ENCODE results near the gene SGSM1.

The SGSM1 gene

GRCh38 chr22:24845041-24845898 lies 39.3 kb downstream of the SGSM1 start:
- Histone ChIP-seq H3K27me3 (ENCODE audit: control insufficient read depth in 1 of 2, insufficient read depth in 2 of 2, low read length in 2 of 2) (no peaks in the 10 kb centered on the region), H3K4me3 (ENCODE audit: low read length in 2 of 2) (no peak overlapping the region), H3K27ac (ENCODE audit: low read length) (no peak overlapping the region), H3K9me3 (ENCODE audit: control insufficient read depth in 2 of 2, low read length in 2 of 2) (no peaks in the 10 kb centered on the region), H3K36me3 (ENCODE audit: control insufficient read depth in 2 of 2, insufficient read depth in 2 of 2, low read length in 2 of 2) (peaks cover 5% of the 10 kb centered on the region in 2 donors), H3K9ac (ENCODE audit: low read length in 2 of 2) (no peak overlapping the region), H3K4me1 (ENCODE audit: control insufficient read depth, insufficient read depth, low read length) (no peaks in the 10 kb centered on the region)

GRCh38 chr22:24847490-24847889 lies 41.5 kb downstream of the SGSM1 start:
- peaks cover 5% of the 10 kb centered on the region in 2 donors for H3K36me3 ChIP-seq (ENCODE audit: control insufficient read depth in 2 of 2, insufficient read depth in 2 of 2, low read length in 2 of 2)
- H3K27ac ChIP-seq (ENCODE audit: low read length) = no peak overlapping the region
- H3K27me3 ChIP-seq (ENCODE audit: control insufficient read depth in 1 of 2, insufficient read depth in 2 of 2, low read length in 2 of 2) = no peaks in the 10 kb centered on the region
- H3K9me3 ChIP-seq (ENCODE audit: control insufficient read depth in 2 of 2, low read length in 2 of 2) = no peaks in the 10 kb centered on the region
- H3K9ac ChIP-seq (ENCODE audit: low read length in 2 of 2) = no peak overlapping the region
- no peak overlapping the region for H3K4me3 ChIP-seq (ENCODE audit: low read length in 2 of 2)
- no peaks in the 10 kb centered on the region for H3K4me1 ChIP-seq (ENCODE audit: control insufficient read depth, insufficient read depth, low read length)

- Histone ChIP-seq H3K9ac (ENCODE audit: low read length in 2 of 2) (no peak overlapping the region), H3K4me1 (ENCODE audit: control insufficient read depth, insufficient read depth, low read length) (no peaks in the 10 kb centered on the region), H3K27ac (ENCODE audit: low read length) (no peak overlapping the region), H3K36me3 (ENCODE audit: control insufficient read depth in 2 of 2, insufficient read depth in 2 of 2, low read length in 2 of 2) (peaks cover 5% of the 10 kb centered on the region in 2 donors), H3K9me3 (ENCODE audit: control insufficient read depth in 2 of 2, low read length in 2 of 2) (no peaks in the 10 kb centered on the region), H3K27me3 (ENCODE audit: control insufficient read depth in 1 of 2, insufficient read depth in 2 of 2, low read length in 2 of 2) (no peaks in the 10 kb centered on the region), H3K4me3 (ENCODE audit: low read length in 2 of 2) (no peak overlapping the region)
These were observed 42.7 kb downstream of the SGSM1 start for GRCh38 chr22:24848559-24849168.

DNA sequence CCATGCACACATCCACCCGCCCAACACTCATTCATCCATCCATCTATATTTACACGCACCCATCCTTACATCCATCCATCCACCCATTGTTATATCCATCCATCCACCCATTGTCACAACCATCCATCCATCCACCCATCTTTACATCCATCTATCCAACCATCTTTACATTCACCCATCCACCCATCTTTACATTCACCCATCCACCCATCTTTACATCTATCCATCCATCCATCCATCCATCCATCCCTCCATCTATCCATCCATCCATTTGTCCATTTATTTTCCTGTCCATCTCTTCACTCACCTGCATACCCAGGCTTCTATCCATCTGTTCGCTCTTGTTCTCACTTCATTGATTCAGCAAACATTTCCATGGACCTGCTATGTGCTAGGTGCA lies 49.8 kb downstream of the SGSM1 start:
- Histone ChIP-seq H3K36me3 (ENCODE audit: control insufficient read depth in 2 of 2, insufficient read depth in 2 of 2, low read length in 2 of 2) (peaks cover 18 to 19% of the 10 kb centered on the region in 2 donors), H3K9me3 (ENCODE audit: control insufficient read depth in 2 of 2, low read length in 2 of 2) (no peaks in the 10 kb centered on the region), H3K4me1 (ENCODE audit: control insufficient read depth, insufficient read depth, low read length) (no peaks in the 10 kb centered on the region), H3K27ac (ENCODE audit: low read length) (no peak overlapping the region), H3K27me3 (ENCODE audit: control insufficient read depth in 1 of 2, insufficient read depth in 2 of 2, low read length in 2 of 2) (no peaks in the 10 kb centered on the region), H3K9ac (ENCODE audit: low read length in 2 of 2) (no peak overlapping the region), H3K4me3 (ENCODE audit: low read length in 2 of 2) (no peak overlapping the region)

GRCh38 chr22:24857576-24857975 lies 51.6 kb downstream of the SGSM1 start:
- Histone ChIP-seq H3K27me3 (ENCODE audit: control insufficient read depth in 1 of 2, insufficient read depth in 2 of 2, low read length in 2 of 2) (no peaks in the 10 kb centered on the region), H3K4me1 (ENCODE audit: control insufficient read depth, insufficient read depth, low read length) (no peaks in the 10 kb centered on the region), H3K9ac (ENCODE audit: low read length in 2 of 2) (no peak overlapping the region), H3K9me3 (ENCODE audit: control insufficient read depth in 2 of 2, low read length in 2 of 2) (no peaks in the 10 kb centered on the region), H3K4me3 (ENCODE audit: low read length in 2 of 2) (no peak overlapping the region), H3K27ac (ENCODE audit: low read length) (no peak overlapping the region), H3K36me3 (ENCODE audit: control insufficient read depth in 2 of 2, insufficient read depth in 2 of 2, low read length in 2 of 2) (peaks cover 19% of the 10 kb centered on the region in 2 donors)

GRCh38 chr22:24859587-24859986 lies 53.6 kb downstream of the SGSM1 start:
- Histone ChIP-seq H3K27ac (ENCODE audit: low read length) (no peak overlapping the region), H3K9ac (ENCODE audit: low read length in 2 of 2) (no peak overlapping the region), H3K36me3 (ENCODE audit: control insufficient read depth in 2 of 2, insufficient read depth in 2 of 2, low read length in 2 of 2) (peaks cover 19 to 25% of the 10 kb centered on the region in 2 donors), H3K4me3 (ENCODE audit: low read length in 2 of 2) (no peak overlapping the region), H3K4me1 (ENCODE audit: control insufficient read depth, insufficient read depth, low read length) (no peaks in the 10 kb centered on the region), H3K9me3 (ENCODE audit: control insufficient read depth in 2 of 2, low read length in 2 of 2) (no peaks in the 10 kb centered on the region), H3K27me3 (ENCODE audit: control insufficient read depth in 1 of 2, insufficient read depth in 2 of 2, low read length in 2 of 2) (no peaks in the 10 kb centered on the region)

- Histone ChIP-seq H3K4me3 (ENCODE audit: low read length in 2 of 2) (no peak overlapping the region), H3K27ac (ENCODE audit: low read length) (no peak overlapping the region), H3K9me3 (ENCODE audit: control insufficient read depth in 2 of 2, low read length in 2 of 2) (no peaks in the 10 kb centered on the region), H3K27me3 (ENCODE audit: control insufficient read depth in 1 of 2, insufficient read depth in 2 of 2, low read length in 2 of 2) (no peaks in the 10 kb centered on the region), H3K36me3 (ENCODE audit: control insufficient read depth in 2 of 2, insufficient read depth in 2 of 2, low read length in 2 of 2) (peaks cover 0 to 12% of the 10 kb centered on the region in 2 donors), H3K9ac (ENCODE audit: low read length in 2 of 2) (no peak overlapping the region), H3K4me1 (ENCODE audit: control insufficient read depth, insufficient read depth, low read length) (no peaks in the 10 kb centered on the region)
These were observed 59.5 kb downstream of the SGSM1 start for GRCh38 chr22:24865508-24865907.

- Histone ChIP-seq H3K27ac (ENCODE audit: low read length) (no peak overlapping the region), H3K4me1 (ENCODE audit: control insufficient read depth, insufficient read depth, low read length) (no peaks in the 10 kb centered on the region), H3K9ac (ENCODE audit: low read length in 2 of 2) (no peak overlapping the region), H3K36me3 (ENCODE audit: control insufficient read depth in 2 of 2, insufficient read depth in 2 of 2, low read length in 2 of 2) (peaks cover 0 to 12% of the 10 kb centered on the region in 2 donors), H3K4me3 (ENCODE audit: low read length in 2 of 2) (no peak overlapping the region), H3K27me3 (ENCODE audit: control insufficient read depth in 1 of 2, insufficient read depth in 2 of 2, low read length in 2 of 2) (no peaks in the 10 kb centered on the region), H3K9me3 (ENCODE audit: control insufficient read depth in 2 of 2, low read length in 2 of 2) (no peaks in the 10 kb centered on the region)
These were observed 61.5 kb downstream of the SGSM1 start for GRCh38 chr22:24867323-24868022.

DNA sequence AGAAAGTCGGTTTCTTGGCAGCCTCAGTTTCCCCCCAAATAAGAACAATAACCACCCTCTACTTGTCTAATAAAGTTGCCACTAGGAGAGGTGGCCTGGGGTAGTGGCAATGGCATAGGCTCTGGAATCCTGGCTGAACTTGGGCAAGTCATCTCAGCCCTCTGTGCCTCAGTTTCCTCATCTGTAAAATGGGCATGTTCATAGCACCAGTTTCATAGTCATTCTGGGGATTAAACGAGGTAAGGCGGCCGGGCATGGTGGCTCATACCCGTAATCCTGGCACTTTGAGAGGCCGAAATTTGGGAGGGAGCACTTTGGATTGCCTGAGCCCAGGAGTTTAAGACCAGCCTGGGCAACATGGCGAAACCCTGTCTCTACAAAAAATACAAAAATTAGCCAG lies 63.0 kb downstream of the SGSM1 start:
- no peak overlapping the region for H3K9ac ChIP-seq (ENCODE audit: low read length in 2 of 2)
- peaks cover 0 to 8% of the 10 kb centered on the region in 2 donors for H3K36me3 ChIP-seq (ENCODE audit: control insufficient read depth in 2 of 2, insufficient read depth in 2 of 2, low read length in 2 of 2)
- H3K4me3 ChIP-seq (ENCODE audit: low read length in 2 of 2) = no peak overlapping the region

GRCh38 chr22:24871611-24872205 lies 65.7 kb downstream of the SGSM1 start:
- no peak overlapping the region for H3K4me3 ChIP-seq (ENCODE audit: low read length in 2 of 2)
- H3K36me3 ChIP-seq (ENCODE audit: control insufficient read depth in 2 of 2, insufficient read depth in 2 of 2, low read length in 2 of 2) = peaks cover 3 to 8% of the 10 kb centered on the region in 2 donors
- H3K4me1 ChIP-seq (ENCODE audit: control insufficient read depth, insufficient read depth, low read length) = no peaks in the 10 kb centered on the region
- peaks cover 2 to 6% of the 10 kb centered on the region in 2 donors for H3K9me3 ChIP-seq (ENCODE audit: control insufficient read depth in 2 of 2, low read length in 2 of 2)
- H3K27ac ChIP-seq (ENCODE audit: low read length) = no peak overlapping the region
- no peak overlapping the region for H3K9ac ChIP-seq (ENCODE audit: low read length in 2 of 2)
- no peaks in the 10 kb centered on the region for H3K27me3 ChIP-seq (ENCODE audit: control insufficient read depth in 1 of 2, insufficient read depth in 2 of 2, low read length in 2 of 2)

More for the DNA sequence above, 63.0 kb downstream of the SGSM1 start:
- no peak overlapping the region for H3K27ac ChIP-seq (ENCODE audit: low read length)
- H3K27me3 ChIP-seq (ENCODE audit: control insufficient read depth in 1 of 2, insufficient read depth in 2 of 2, low read length in 2 of 2) = no peaks in the 10 kb centered on the region
- no peaks in the 10 kb centered on the region for H3K9me3 ChIP-seq (ENCODE audit: control insufficient read depth in 2 of 2, low read length in 2 of 2)
- H3K4me1 ChIP-seq (ENCODE audit: control insufficient read depth, insufficient read depth, low read length) = no peaks in the 10 kb centered on the region

Measured in stomach smooth muscle (tissue), 2 donors.